ENCODE results near the gene FBXL17. TPM values are rescaled to one million over a fixed set of nuclear protein-coding genes. Genes with fewer than 3 reads are reported as not detected.
A peak's percentile ranks its signal among the peaks of the same experiment; 100 is the strongest.

The FBXL17 gene
- total and polyA plus RNA-seq, 2 of the 13 experiments (the other 11 are each of a cell fraction or from before 2014, with no cell fraction given), result 3.0 to 7.9 TPM

GRCh38 chr5:108381954-108382783 is at the start of gene FBXL17 (continued):
- TF ChIP-seq YY1 (IDR thresholded peaks at IDR 0.05; ENCODE audit: insufficient read depth, insufficient replicate concordance, low read depth, low read length), result peak; percentile 41
- TF ChIP-seq ONECUT2 (CRISPR knock-in tag; IDR thresholded peaks at IDR 0.05), result 0 out of 2 replicates have a peak, but pooled peaks have one; percentile 48
- peak; percentile 47; the same call in 1 of the 2 replicates for TF ChIP-seq ZMYM2 (CRISPR knock-in tag; IDR thresholded peaks at IDR 0.05)
- TF ChIP-seq ZNF124 (CRISPR knock-in tag; IDR thresholded peaks at IDR 0.05), result peak; percentile 76; the same call in 1 of the 2 replicates
- peak; percentile 88 for TF ChIP-seq ZSCAN21 (CRISPR knock-in tag; IDR thresholded peaks at IDR 0.05; ENCODE audit: borderline replicate concordance)
- TF ChIP-seq HINFP (CRISPR knock-in tag; IDR thresholded peaks at IDR 0.05; ENCODE audit: low read depth), result peak; percentile 58; the same call in 1 of the 2 replicates
- TF ChIP-seq ZNF432 (CRISPR knock-in tag; IDR thresholded peaks at IDR 0.05; ENCODE audit: borderline replicate concordance), result no peak
- TF ChIP-seq DZIP1 (CRISPR knock-in tag; IDR thresholded peaks at IDR 0.05), result no peak
- 0 out of 2 replicates have a peak, but pooled peaks have one; percentile 35 for TF ChIP-seq ZNF343 (CRISPR knock-in tag; IDR thresholded peaks at IDR 0.05)
- peak; percentile 93; the same call in 1 of the 2 replicates for TF ChIP-seq SMAD9 (CRISPR knock-in tag; IDR thresholded peaks at IDR 0.05)
- TF ChIP-seq CENPX (CRISPR knock-in tag; IDR thresholded peaks at IDR 0.05), result no peak
- TF ChIP-seq ZNF660 (CRISPR knock-in tag; IDR thresholded peaks at IDR 0.05; ENCODE audit: borderline replicate concordance, low read depth), result no peak
- TF ChIP-seq MXD3 (CRISPR knock-in tag; IDR thresholded peaks at IDR 0.05), result peak; percentile 92
- peak; percentile 71 for TF ChIP-seq ZNF746 (CRISPR knock-in tag; IDR thresholded peaks at IDR 0.05)
- TF ChIP-seq ZFP41 (CRISPR knock-in tag; IDR thresholded peaks at IDR 0.05; ENCODE audit: borderline replicate concordance), result no peak; the same call in 1 of the 2 replicates
- TF ChIP-seq DRAP1 (CRISPR knock-in tag; IDR thresholded peaks at IDR 0.05), result peak; percentile 64; the same call in 1 of the 2 replicates
- peak; percentile 25; the same call in 1 of the 2 replicates for TF ChIP-seq ZNF710 (CRISPR knock-in tag; IDR thresholded peaks at IDR 0.05; ENCODE audit: borderline replicate concordance)
- TF ChIP-seq DNMT3B (CRISPR knock-in tag; conservative IDR thresholded peaks at IDR 0.05), result peak; percentile 93
- peak; percentile 56 for TF ChIP-seq ZNF501 (CRISPR knock-in tag; IDR thresholded peaks at IDR 0.05)
- no peak for TF ChIP-seq SRSF9 (IDR thresholded peaks at IDR 0.05; ENCODE audit: borderline replicate concordance, insufficient read depth, low read depth, low read length, poor library complexity, severe bottlenecking)
